ENCODE data around the gene OR4D2.

DNA sequence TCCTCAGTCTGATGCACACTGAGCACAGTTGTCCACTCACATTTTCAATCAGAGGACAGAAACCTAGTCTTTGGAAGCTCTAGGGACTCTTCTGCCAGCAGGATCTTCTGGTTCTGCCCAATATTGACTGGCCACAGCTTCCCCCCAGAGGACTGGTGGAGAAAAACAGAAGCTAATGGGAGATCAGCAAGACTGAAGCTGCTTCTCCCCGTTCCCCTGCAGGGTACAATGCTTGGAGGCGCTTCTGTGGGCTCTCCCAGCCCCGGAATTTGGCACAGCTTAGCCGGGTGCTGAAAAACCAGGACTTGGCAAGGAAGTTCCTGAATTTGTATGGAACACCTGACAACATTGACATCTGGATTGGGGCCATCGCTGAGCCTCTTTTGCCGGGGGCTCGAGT is 36.1 kb downstream of the OR4D2 start:
- TF ChIP-seq KLF16 (tag by site-specific recombination; IDR thresholded peaks at IDR 0.05), result no peak
- TF ChIP-seq ZNF501 (tag by site-specific recombination; IDR thresholded peaks at IDR 0.05), result no peak
- TF ChIP-seq ZNF274 (IDR thresholded peaks at IDR 0.05; ENCODE audit: low read length), result no peak
- TF ChIP-seq ZNF274 (tag by site-specific recombination; IDR thresholded peaks at IDR 0.05; ENCODE audit: borderline replicate concordance), result no peak
- TF ChIP-seq ZBTB1 (tag by site-specific recombination; IDR thresholded peaks at IDR 0.05), result no peak
- TF ChIP-seq SALL2 (tag by site-specific recombination; IDR thresholded peaks at IDR 0.05; ENCODE audit: borderline replicate concordance), result no peak

All from HEK293 (cell line).